SH-SY5Y (cell line): ENCODE data around the gene YAP1.

Source experiments
- GATA2 ChIP-seq: IDR thresholded peaks from 2 replicates; pipeline ENCODE4 v1.6.1; 2011; ENCODE audit warnings: mild to moderate bottlenecking, low read depth, low read length
- GATA3 ChIP-seq: IDR thresholded peaks from 2 replicates; pipeline ENCODE4 v1.6.1; 2011; ENCODE audit warnings: low read depth, mild to moderate bottlenecking, low read length, moderate library complexity

Gene YAP1

DNA sequence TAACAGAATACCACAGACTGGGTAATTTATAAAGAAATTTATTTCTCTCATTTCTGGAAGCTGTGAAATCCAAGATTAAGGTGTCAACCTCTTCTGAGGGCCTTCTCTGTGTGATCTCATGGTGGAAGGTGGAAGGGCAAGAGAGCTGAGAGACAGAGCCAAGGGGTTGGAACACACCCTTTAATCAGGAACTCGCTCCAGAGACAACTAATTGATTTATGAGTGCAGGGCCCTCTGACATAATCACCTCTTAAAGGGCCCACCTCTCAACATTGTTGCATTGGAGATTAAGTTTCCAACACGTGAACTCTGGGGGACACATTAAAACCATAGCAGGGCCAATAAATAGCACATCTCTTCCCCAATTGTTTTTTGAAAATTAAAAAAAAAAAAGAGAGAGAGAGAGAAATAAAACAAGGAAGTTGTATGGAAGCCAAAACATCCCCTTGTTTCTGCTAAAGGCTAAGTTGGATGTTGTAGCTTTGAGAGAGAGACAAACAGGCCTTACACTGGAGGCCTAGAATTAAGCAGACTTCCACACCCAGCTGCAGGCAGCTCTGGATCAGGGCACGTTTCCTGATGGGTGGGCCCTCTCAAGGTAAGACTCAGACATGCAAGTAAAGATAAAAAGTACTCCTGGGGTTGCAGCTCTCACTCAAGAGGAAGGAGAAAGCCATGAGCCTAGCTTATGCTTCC lies 142.9 kb downstream of the YAP1 start:
- TF ChIP-seq GATA3 (no peak), GATA2 (no peak)

DNA sequence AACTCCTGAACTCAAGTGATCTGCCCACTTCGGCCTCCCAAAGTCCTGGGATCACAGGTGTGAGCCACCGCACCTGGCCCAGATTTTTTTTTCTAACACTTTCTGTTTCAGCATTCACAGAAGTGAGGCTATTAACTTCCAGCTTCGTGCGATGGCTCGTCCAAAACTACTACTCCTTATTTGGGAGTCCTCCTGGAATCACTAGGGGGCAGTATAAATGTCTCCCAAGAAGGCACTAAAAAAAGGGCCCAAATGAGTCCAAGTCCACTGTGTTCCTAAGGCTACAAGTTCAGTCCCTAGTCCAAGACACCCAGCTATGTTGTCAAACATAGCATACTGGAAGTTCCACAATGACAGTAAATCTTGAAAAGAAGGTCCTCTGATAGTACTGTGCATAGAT lies 143.8 kb downstream of the YAP1 start:
- TF ChIP-seq GATA2 (no peak), GATA3 (no peak)

DNA sequence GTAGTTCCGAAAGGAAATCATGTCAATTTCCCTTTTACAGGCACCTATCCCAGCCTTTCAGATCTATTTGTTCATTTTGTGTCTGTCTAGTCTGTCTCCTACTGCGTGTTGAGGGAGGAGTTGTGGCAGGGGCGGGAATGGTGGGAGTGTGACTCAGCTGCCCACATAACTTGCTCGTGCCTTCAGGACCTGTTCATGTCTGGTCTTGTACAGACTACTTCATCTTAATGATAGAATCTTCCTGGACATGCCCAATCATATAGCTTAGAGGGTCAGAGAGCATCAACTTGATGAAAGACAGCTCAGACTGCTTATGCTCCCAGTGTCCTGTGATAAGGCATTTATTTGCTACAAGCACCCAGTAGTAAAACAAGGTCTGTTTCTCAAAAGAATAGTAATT lies 146.0 kb downstream of the YAP1 start:
- no peak for TF ChIP-seq GATA2
- no peak for TF ChIP-seq GATA3

- TF ChIP-seq GATA3 = no peak
- no peak for TF ChIP-seq GATA2
These were observed 150.0 kb downstream of the YAP1 start for GRCh38 chr11:102260241-102260640.

DNA sequence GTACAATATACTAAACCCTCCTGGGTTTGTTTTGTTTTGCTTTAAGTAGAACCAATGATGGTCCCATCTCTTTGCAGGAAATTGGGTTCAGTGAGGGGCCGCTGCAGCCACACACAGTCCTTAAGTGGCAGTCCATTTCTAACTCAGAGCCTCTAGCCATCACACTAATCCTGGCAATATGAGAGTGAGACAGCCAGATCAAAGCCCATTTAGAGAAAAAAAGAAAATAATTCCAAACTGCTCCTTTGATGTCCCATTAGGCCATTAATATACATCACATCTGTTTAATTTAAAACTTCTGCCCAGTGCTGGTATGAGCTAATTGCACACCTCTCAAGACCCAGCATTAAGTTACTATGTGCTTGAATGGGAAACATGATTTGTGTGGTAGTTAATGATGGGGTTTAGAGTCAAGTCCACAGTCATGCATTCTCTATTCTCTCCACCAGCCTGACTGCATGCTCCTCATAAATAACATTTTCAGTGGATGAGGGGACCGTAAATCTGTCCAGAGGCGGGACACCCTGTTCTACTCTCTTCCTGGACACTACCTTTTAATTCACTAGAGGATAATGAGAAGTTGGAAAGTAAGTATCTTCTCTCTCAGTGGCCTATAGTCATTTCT lies 153.2 kb downstream of the YAP1 start:
- TF ChIP-seq GATA3 (no peak), GATA2 (no peak)

DNA sequence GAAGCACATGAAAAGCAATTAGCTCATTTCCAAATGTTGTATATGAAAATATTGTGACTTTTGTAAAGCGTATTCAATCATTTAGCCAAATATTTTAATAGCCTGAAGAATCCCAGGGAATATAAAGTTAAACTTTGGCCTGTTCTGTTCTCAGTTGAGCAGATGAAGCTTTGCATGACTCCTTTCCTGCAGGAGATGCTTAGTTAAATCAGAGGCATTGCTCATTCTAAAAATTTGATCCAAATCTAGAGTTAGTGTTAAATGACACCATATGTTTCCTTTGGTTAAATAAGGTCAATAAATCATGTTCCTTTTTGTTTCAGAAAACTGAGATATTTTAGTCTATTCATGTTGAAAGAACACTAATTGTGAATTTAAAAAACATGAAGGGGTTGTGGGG lies 155.9 kb downstream of the YAP1 start:
- no peak for TF ChIP-seq GATA3

GRCh38 chr11:102267609-102268008 lies 157.4 kb downstream of the YAP1 start:
- TF ChIP-seq GATA3 (no peak), GATA2 (no peak)

- TF ChIP-seq GATA3 (no peak), GATA2 (no peak)
These were observed 158.1 kb downstream of the YAP1 start for GRCh38 chr11:102268083-102268984.

DNA sequence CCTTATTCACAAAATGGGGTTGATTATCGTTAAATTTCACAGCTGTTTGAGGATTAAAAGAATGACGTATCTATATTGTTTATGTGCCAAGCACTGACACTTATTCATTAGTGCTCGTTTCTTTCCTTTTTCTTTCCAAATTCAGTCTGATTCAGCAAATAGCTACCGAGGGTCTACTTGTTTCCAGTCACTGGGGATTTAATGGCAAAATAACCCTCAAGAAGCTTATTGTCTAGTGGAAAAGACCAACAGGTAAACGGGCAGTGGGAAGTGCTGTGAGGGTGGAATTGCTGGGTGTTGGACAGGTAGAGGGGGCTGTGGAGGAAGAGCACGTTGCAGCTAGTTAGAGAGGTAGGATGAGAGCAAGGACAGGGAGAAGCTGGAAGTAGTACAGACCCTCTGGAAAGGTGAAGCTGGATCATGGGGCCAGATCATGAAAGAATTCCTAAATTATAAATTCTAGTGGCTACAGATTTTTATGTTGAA lies 158.8 kb downstream of the YAP1 start:
- no peak for TF ChIP-seq GATA3
- TF ChIP-seq GATA2 = no peak

GRCh38 chr11:102269927-102270326 lies 159.7 kb downstream of the YAP1 start:
- no peak for TF ChIP-seq GATA3
- TF ChIP-seq GATA2 = no peak

DNA sequence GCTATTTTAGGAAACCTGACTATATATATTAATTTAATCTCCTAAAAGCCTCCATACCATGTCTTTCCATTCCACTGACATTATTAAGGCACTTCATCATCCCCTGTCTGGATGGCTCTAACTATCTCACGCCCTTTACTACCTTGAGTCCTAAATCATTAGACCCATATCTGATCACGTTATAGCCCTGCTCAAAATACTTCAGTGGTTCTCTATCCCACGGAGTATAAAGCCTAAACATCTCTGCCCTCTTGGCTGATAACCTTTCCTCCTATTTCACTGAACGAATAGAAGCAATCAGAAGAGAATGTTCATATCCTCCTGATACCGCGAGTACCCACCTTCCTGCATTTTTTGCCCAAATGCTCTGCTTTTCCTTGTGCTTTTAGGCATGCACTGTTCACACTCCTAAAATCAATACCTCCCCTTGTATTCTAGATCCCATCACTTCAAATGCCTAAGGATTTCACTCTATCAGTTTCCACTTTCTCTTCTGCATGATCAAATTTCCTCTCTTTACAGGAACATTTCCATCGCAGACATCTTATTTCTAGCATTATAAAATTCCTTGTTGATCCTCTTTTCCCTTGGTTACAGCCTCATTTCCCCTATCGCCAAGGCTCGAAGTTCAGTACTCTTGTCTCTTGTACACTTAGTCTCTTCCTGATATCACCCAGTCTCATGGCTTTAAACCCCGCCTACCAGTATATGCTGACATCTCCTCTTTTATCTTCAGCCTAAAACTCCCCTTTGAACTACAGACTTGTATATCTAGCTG lies 162.0 kb downstream of the YAP1 start:
- TF ChIP-seq GATA2 = no peak
- TF ChIP-seq GATA3 = no peak

- TF ChIP-seq GATA2 (no peak), GATA3 (no peak)
These were observed 164.4 kb downstream of the YAP1 start for GRCh38 chr11:102274628-102275027.

GRCh38 chr11:102276362-102276761 lies 166.1 kb downstream of the YAP1 start:
- no peak for TF ChIP-seq GATA3
- TF ChIP-seq GATA2 = no peak

- TF ChIP-seq GATA3 (no peak), GATA2 (no peak)
These were observed 166.5 kb downstream of the YAP1 start for GRCh38 chr11:102276783-102277182.
